GM18868 (cell line): Measurements from ENCODE around the gene CCDC12.
A peak's percentile ranks its signal among the peaks of the same experiment; 100 is the strongest.

ENCODE experiments used
- ATAC-seq: cut with Tn5 transposase; IDR thresholded peaks from one replicate; pipeline ENCODE4 v1.9.1; 2021; ENCODE audit warnings: mild to moderate bottlenecking, moderate library complexity; ENCODE audit not compliant: unreplicated experiment

The CCDC12 gene

GRCh38 chr3:46960081-46960701, 16.4 kb downstream of the CCDC12 start:
- ATAC-seq, result peak; percentile 35

- ATAC-seq, result no peak
These were observed 17.4 kb downstream of the CCDC12 start for GRCh38 chr3:46959161-46959511.

- no peak for ATAC-seq
These were observed 17.9 kb downstream of the CCDC12 start for GRCh38 chr3:46958467-46959160.

- ATAC-seq, result no peak
These were observed 19.3 kb downstream of the CCDC12 start for GRCh38 chr3:46957092-46957820.

GRCh38 chr3:46955801-46956259, 20.7 kb downstream of the CCDC12 start:
- ATAC-seq, result no peak

GRCh38 chr3:46955157-46955556, 21.4 kb downstream of the CCDC12 start:
- ATAC-seq, result no peak

GRCh38 chr3:46954178-46954577, 22.4 kb downstream of the CCDC12 start:
- no peak for ATAC-seq

GRCh38 chr3:46953234-46954010, 23.1 kb downstream of the CCDC12 start:
- ATAC-seq, result no peak

GRCh38 chr3:46952813-46953212, 23.7 kb downstream of the CCDC12 start:
- ATAC-seq, result no peak

- no peak for ATAC-seq
These were observed 25.8 kb downstream of the CCDC12 start for GRCh38 chr3:46950650-46951241.

GRCh38 chr3:46950177-46950576, 26.4 kb downstream of the CCDC12 start:
- no peak for ATAC-seq

GRCh38 chr3:46948830-46949671, 27.5 kb downstream of the CCDC12 start:
- no peak for ATAC-seq

- no peak for ATAC-seq
These were observed 28.4 kb downstream of the CCDC12 start for GRCh38 chr3:46947981-46948791.

GRCh38 chr3:46947546-46947901, 29.0 kb downstream of the CCDC12 start:
- no peak for ATAC-seq

- no peak for ATAC-seq
These were observed 29.5 kb downstream of the CCDC12 start for GRCh38 chr3:46946856-46947545.

- ATAC-seq, result no peak
These were observed 30.1 kb downstream of the CCDC12 start for GRCh38 chr3:46946416-46946815.

GRCh38 chr3:46944191-46944590, 32.4 kb downstream of the CCDC12 start:
- no peak for ATAC-seq
